ENCODE data around the gene RGL2. TPM values are rescaled to one million over a fixed set of nuclear protein-coding genes. Genes with fewer than 3 reads are reported as not detected.
A peak's percentile ranks its signal among the peaks of the same experiment; 100 is the strongest.

Gene RGL2
- total and polyA plus RNA-seq, 7 donors, result 5.8 to 48.9 (median 33.2) TPM

DNA sequence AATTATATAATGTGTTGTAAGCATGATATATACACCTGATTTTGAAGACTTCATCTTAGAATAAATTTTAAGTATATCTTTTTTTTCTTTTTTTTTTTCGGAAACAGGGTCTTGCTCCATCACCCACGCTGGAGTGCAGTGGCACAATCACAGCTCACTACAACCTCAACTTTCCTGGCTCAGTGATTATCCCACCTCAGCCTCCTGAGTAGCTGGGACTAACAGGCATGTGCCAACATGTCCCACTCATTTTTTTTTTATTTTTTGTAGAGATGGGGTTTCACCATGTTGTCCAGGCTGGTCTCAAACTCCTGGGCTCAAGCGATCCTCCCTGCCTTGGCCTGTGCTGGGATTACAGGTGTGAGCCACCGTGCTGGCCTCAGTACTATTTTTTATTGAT is 44.2 kb downstream of the RGL2 start:
- Histone ChIP-seq H3K9me3 (no peaks in the 10 kb centered on the region), H3K36me3 (peaks cover 0 to 46% (median 10%) of the 10 kb centered on the region in 4 donors), H3K4me1 (peaks cover 0 to 12% (median 12%) of the 10 kb centered on the region in 4 donors), H3K27ac (no peak overlapping the region), H3K4me3 (no peak overlapping the region), H3K27me3 (no peaks in the 10 kb centered on the region)
- intact Hi-C loops (cut with DNase I), result no loop called here
- TF ChIP-seq POLR2AphosphoS5 (IDR thresholded peaks at IDR 0.05), result no peak
- TF ChIP-seq EP300 (IDR thresholded peaks at IDR 0.05), result no peak
- TF ChIP-seq, protein P1, sequence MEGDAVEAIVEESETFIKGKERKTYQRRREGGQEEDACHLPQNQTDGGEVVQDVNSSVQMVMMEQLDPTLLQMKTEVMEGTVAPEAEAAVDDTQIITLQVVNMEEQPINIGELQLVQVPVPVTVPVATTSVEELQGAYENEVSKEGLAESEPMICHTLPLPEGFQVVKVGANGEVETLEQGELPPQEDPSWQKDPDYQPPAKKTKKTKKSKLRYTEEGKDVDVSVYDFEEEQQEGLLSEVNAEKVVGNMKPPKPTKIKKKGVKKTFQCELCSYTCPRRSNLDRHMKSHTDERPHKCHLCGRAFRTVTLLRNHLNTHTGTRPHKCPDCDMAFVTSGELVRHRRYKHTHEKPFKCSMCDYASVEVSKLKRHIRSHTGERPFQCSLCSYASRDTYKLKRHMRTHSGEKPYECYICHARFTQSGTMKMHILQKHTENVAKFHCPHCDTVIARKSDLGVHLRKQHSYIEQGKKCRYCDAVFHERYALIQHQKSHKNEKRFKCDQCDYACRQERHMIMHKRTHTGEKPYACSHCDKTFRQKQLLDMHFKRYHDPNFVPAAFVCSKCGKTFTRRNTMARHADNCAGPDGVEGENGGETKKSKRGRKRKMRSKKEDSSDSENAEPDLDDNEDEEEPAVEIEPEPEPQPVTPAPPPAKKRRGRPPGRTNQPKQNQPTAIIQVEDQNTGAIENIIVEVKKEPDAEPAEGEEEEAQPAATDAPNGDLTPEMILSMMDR (IDR thresholded peaks at IDR 0.05), result no peak
- TF ChIP-seq POLR2A (IDR thresholded peaks at IDR 0.05), result no peak
- 95 to 97% methylated on average over 4 of the region's 4 CpGs for WGBS, 2 donors
- peak; percentile 12 for DNase-seq

DNA sequence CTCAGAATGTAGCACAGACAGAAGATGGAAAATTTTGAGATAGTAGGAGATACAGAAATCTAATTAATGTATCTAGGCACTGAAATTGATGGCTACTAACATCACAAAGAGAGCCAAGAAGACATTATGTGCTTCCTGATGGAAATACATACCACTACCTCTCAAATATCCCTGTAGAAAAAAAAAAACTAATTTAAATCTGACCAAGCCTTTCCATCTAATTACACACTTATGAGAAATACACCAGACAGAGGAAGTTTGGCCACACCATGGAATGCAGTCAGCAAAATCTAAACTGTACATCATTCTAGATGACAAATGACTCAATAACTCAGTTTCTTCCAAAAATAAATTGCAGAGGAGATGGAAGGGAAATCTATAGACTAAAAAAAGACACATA is 46.0 kb downstream of the RGL2 start:
- peaks cover 0 to 31% (median 8%) of the 10 kb centered on the region in 4 donors for H3K36me3 ChIP-seq
- TF ChIP-seq, protein P1 (IDR thresholded peaks at IDR 0.05), result no peak
- no peak for TF ChIP-seq POLR2A (IDR thresholded peaks at IDR 0.05)
- TF ChIP-seq POLR2AphosphoS5 (IDR thresholded peaks at IDR 0.05), result no peak
- no peak for TF ChIP-seq EP300 (IDR thresholded peaks at IDR 0.05)
- H3K27me3 ChIP-seq, result no peaks in the 10 kb centered on the region
- DNase-seq, result no peak
- no peak overlapping the region for H3K4me3 ChIP-seq
- H3K27ac ChIP-seq, result no peak overlapping the region
- H3K4me1 ChIP-seq, result peaks cover 0 to 25% (median 21%) of the 10 kb centered on the region in 4 donors
- no peaks in the 10 kb centered on the region for H3K9me3 ChIP-seq
- intact Hi-C loops (cut with DNase I), result no loop called here

DNA sequence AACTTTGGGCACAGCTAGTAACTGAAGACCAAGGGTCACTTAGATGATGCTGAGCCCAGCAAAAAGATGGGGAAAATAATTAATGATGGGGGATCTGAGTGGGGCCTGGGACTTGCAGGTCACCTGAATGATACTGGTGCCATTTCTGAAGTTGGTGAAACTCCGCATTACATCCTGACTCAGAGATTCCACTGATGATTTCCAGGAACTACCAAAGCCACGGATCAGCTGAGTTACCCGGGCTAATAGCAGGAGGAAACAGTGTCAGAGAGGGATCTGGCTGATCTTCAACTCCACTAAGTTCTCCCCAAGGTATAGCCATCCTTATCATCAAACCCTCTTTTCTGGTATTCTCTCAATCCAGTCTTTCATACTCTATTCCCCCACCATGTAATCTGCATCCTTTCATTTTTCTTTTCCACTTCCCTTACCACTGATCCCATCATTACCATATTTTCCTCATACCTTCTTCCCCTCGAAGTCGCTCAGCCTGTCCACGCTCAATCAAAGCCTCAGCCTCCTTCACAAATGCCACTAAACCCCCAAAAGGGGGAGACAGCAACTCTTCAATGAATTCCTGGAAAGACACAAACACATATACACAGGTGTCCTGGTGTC is 47.2 kb downstream of the RGL2 start:
- H3K27me3 ChIP-seq, result no peaks in the 10 kb centered on the region
- peaks cover 0 to 27% (median 24%) of the 10 kb centered on the region in 4 donors for H3K4me1 ChIP-seq
- TF ChIP-seq POLR2A (IDR thresholded peaks at IDR 0.05) (no peak), POLR2AphosphoS5 (IDR thresholded peaks at IDR 0.05) (no peak), EP300 (IDR thresholded peaks at IDR 0.05) (no peak)
- intact Hi-C loops (cut with DNase I), result no loop called here
- WGBS, 2 donors, result 88 to 92% methylated on average over 6 of the region's 6 CpGs
- no peaks in the 10 kb centered on the region for H3K9me3 ChIP-seq
- DNase-seq, result no peak
- no peak overlapping the region for H3K4me3 ChIP-seq
- H3K27ac ChIP-seq, result no peak overlapping the region
- H3K36me3 ChIP-seq, result peaks cover 0 to 23% (median 4%) of the 10 kb centered on the region in 4 donors

DNA sequence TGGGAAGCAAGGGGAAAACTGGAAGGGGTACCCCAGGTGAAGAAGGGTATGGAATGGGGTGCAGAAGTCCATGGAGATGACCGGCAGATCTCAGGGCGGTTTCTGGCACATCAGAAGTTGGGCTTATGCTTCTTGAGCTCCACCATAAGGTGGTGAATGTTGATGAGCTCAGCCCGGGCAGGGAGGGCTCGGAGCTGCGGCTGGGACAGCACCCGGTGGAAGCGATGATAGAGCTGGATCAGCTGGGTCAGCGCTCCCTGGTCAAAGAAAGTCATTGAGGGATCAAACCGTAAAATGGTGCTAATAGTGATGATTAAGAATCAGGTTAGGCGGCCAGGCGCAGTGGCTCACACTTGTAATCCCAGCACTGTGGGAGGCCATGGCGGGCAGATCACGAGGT is 48.0 kb downstream of the RGL2 start:
- Histone ChIP-seq H3K4me3 (no peak overlapping the region), H3K9me3 (no peaks in the 10 kb centered on the region), H3K4me1 (peaks cover 0 to 27% (median 24%) of the 10 kb centered on the region in 4 donors), H3K27me3 (no peaks in the 10 kb centered on the region), H3K36me3 (peaks cover 0 to 23% (median 4%) of the 10 kb centered on the region in 4 donors), H3K27ac (peak overlapping the region; percentile 89 to 94 (median 94))
- 92 to 98% methylated on average over 13 of the region's 13 CpGs for WGBS, 2 donors
- TF ChIP-seq EP300 (IDR thresholded peaks at IDR 0.05) (no peak), POLR2AphosphoS5 (IDR thresholded peaks at IDR 0.05) (no peak), POLR2A (IDR thresholded peaks at IDR 0.05) (no peak)
- TF ChIP-seq, protein P1 (IDR thresholded peaks at IDR 0.05), result no peak
- no peak for DNase-seq
- intact Hi-C loops (cut with DNase I), result no loop called here

DNA sequence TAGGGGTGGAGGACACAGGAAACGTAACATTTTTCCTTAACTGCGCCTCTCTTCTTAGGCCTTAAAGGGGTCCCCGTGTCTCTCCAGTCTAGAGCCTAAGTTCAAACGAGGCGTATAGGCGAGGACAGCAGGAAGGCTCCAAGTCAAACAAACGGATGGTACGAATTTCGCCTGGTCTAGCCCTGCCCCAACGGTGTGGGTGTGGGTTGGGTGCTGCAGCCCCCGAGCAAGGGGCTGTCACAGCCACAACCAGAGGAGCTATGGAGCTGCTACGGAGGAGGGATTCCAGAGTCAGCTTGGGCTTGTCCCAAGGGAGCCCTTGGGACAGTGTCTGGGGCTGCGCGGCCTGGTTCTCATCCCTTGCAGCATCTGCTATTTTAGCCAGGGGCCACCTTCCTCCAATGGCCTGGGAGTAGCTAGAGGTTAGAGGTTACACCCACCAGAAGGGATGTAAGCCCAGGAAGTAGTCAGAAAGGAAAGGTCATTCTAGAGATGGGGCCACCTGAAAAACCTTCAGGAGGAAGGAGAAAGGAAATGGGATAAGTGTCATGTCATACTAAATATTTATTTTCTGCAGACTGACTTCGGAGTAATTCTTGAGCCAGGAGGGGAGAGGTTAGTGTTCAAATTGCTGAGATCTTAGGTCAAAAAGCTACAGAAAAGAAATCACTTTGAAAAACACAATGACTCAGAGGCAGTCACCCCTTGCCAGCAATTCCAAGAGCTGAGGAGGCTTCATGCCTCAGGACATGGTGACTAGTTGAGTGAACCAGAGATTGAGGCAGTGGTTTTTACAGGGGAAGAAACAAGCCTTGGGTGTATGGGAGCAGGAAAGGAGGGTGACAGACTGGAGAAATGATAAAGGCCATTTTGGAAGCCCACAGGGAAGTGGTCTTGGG is 48.8 kb downstream of the RGL2 start:
- WGBS, 2 donors, result 20% methylated on average over 15 of the region's 15 CpGs
- peak; percentile 68 for DNase-seq

More for the DNA sequence above, 48.8 kb downstream of the RGL2 start:
- TF ChIP-seq POLR2AphosphoS5 (IDR thresholded peaks at IDR 0.05) (no peak), EP300 (IDR thresholded peaks at IDR 0.05) (no peak), POLR2A (IDR thresholded peaks at IDR 0.05) (no peak)
- TF ChIP-seq, protein P1 (IDR thresholded peaks at IDR 0.05), result no peak
- Histone ChIP-seq H3K4me3 (peak overlapping the region; percentile 37 to 64 (median 54)), H3K9me3 (no peaks in the 10 kb centered on the region), H3K36me3 (peaks cover 0 to 22% (median 4%) of the 10 kb centered on the region in 4 donors), H3K4me1 (peaks cover 0 to 27% (median 24%) of the 10 kb centered on the region in 4 donors), H3K27ac (peak overlapping the region; percentile 89 to 94 (median 94)), H3K27me3 (no peaks in the 10 kb centered on the region)
- intact Hi-C loops (cut with DNase I), result loop anchor here (2.0 to 5.0 kb wide), 4 partner anchors 41 to 358 kb away; partner anchors contain the start of genes RING1, RXRB and SLC39A7
